ENCODE measurements around the gene ARRB2.

Gene ARRB2

GRCh38 chr17:4743898-4744297 lies 33.5 kb downstream of the ARRB2 start:
- Histone ChIP-seq H3K9me3 (no peaks in the 10 kb centered on the region), H3K27me3 (peaks cover 93% of the 10 kb centered on the region), H3K4me3 (ENCODE audit: low read depth in 1 of 2, low read length in 1 of 2) (no peak overlapping the region), H3K36me3 (no peaks in the 10 kb centered on the region), H3K4me1 (ENCODE audit: control insufficient read depth in 1 of 2, insufficient read depth in 1 of 2, low read depth in 1 of 2, low read length in 1 of 2) (peaks cover 16 to 17% of the 10 kb centered on the region in 2 experiments), H3K27ac (no peak overlapping the region)
- TF ChIP-seq, protein P1, sequence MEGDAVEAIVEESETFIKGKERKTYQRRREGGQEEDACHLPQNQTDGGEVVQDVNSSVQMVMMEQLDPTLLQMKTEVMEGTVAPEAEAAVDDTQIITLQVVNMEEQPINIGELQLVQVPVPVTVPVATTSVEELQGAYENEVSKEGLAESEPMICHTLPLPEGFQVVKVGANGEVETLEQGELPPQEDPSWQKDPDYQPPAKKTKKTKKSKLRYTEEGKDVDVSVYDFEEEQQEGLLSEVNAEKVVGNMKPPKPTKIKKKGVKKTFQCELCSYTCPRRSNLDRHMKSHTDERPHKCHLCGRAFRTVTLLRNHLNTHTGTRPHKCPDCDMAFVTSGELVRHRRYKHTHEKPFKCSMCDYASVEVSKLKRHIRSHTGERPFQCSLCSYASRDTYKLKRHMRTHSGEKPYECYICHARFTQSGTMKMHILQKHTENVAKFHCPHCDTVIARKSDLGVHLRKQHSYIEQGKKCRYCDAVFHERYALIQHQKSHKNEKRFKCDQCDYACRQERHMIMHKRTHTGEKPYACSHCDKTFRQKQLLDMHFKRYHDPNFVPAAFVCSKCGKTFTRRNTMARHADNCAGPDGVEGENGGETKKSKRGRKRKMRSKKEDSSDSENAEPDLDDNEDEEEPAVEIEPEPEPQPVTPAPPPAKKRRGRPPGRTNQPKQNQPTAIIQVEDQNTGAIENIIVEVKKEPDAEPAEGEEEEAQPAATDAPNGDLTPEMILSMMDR (IDR thresholded peaks at IDR 0.05) = no peak

- peaks cover 98% of the 10 kb centered on the region for H3K27me3 ChIP-seq
Observed at GRCh38 chr17:4744999-4745969, 34.9 kb downstream of the ARRB2 start.

DNA sequence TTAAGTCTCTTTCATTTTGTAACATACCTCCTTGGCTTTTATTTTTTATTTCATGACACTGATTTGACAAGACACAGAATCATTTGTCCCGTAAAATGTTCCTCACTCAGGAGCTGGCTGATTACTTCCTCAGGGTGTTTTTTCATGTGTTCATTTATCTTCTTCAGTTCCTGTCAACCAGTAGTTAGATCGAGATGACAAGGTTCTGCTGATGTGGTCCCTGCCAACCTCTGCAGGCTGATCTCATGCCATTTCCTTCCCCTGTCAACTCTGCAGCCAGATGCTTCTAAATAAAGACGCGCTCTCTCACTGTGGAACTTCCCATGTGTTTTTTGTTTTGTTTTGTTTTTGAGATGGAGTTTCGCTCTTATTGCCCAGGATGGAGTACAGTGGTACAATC lies 37.4 kb downstream of the ARRB2 start:
- Histone ChIP-seq H3K27ac (peak overlapping the region; percentile 46), H3K9me3 (no peaks in the 10 kb centered on the region), H3K4me3 (ENCODE audit: low read depth in 1 of 2, low read length in 1 of 2) (no peak overlapping the region), H3K36me3 (no peaks in the 10 kb centered on the region), H3K27me3 (peaks cover 99% of the 10 kb centered on the region), H3K4me1 (ENCODE audit: control insufficient read depth in 1 of 2, insufficient read depth in 1 of 2, low read depth in 1 of 2, low read length in 1 of 2) (peaks cover 9 to 10% of the 10 kb centered on the region in 2 experiments)
- TF ChIP-seq, protein P1 (IDR thresholded peaks at IDR 0.05) = no peak

More at GRCh38 chr17:4744999-4745969, 34.9 kb downstream of the ARRB2 start:
- TF ChIP-seq, protein P1 (IDR thresholded peaks at IDR 0.05) = no peak
- no peak overlapping the region for H3K27ac ChIP-seq
- peaks cover 10% of the 10 kb centered on the region in 2 experiments for H3K4me1 ChIP-seq (ENCODE audit: control insufficient read depth in 1 of 2, insufficient read depth in 1 of 2, low read depth in 1 of 2, low read length in 1 of 2)
- H3K36me3 ChIP-seq = no peaks in the 10 kb centered on the region
- no peaks in the 10 kb centered on the region for H3K9me3 ChIP-seq
- H3K4me3 ChIP-seq (ENCODE audit: low read depth in 1 of 2, low read length in 1 of 2) = no peak overlapping the region

- TF ChIP-seq, protein P1 (IDR thresholded peaks at IDR 0.05) = no peak
- Histone ChIP-seq H3K27me3 (peaks cover 100% of the 10 kb centered on the region), H3K27ac (no peak overlapping the region), H3K36me3 (no peaks in the 10 kb centered on the region), H3K4me3 (ENCODE audit: low read depth in 1 of 2, low read length in 1 of 2) (no peak overlapping the region), H3K9me3 (no peaks in the 10 kb centered on the region), H3K4me1 (ENCODE audit: control insufficient read depth in 1 of 2, insufficient read depth in 1 of 2, low read depth in 1 of 2, low read length in 1 of 2) (peaks cover 9 to 10% of the 10 kb centered on the region in 2 experiments)
Observed at GRCh38 chr17:4748686-4749085, 38.3 kb downstream of the ARRB2 start.

DNA sequence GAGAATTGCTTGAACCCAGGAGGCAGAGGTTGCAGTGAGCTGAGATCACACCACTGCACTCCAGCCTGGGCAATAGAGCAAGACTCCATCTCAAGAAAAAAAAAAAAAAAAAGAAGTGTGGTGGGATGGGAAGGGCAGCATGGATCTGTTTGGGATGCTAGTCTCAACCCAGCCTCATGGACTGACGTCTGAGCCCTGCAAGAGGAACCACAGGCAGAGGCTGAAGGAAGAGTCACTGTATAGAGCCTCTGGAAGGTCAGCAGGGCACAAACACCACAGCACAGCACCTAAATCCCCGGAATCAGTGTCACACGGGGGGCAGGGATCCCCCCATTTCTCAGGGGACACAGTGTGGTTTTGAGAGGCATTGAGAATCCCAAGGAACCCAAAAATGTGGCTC lies 40.2 kb downstream of the ARRB2 start:
- Histone ChIP-seq H3K27ac (no peak overlapping the region), H3K36me3 (no peaks in the 10 kb centered on the region), H3K27me3 (peaks cover 100% of the 10 kb centered on the region), H3K9me3 (no peaks in the 10 kb centered on the region), H3K4me3 (ENCODE audit: low read depth in 1 of 2, low read length in 1 of 2) (no peak overlapping the region), H3K4me1 (ENCODE audit: control insufficient read depth in 1 of 2, insufficient read depth in 1 of 2, low read depth in 1 of 2, low read length in 1 of 2) (peaks cover 9 to 10% of the 10 kb centered on the region in 2 experiments)
- TF ChIP-seq, protein P1 (IDR thresholded peaks at IDR 0.05) = no peak
